Mucosa of descending colon (tissue), 3 donors: Measurements from ENCODE around the gene HOXD10. TPM values are rescaled to one million over a fixed set of nuclear protein-coding genes. Genes with fewer than 3 reads are reported as not detected.

Experiments
- ATAC-seq: fragments of 200-7000 bp; cut with Tn5 transposase; one replicate; pipeline ENCODE4 v1.9.1; 2020; ENCODE audit warnings: mild to moderate bottlenecking, moderate library complexity
- DNase-seq, 3 donors: peaks; one replicate each; pipeline ENCODE4 v3.0.0-alpha.2; 2020
- H3K36me3 ChIP-seq: fragments of 200-600 bp; one replicate; pipeline ENCODE4 v1.8.0; 2021; ENCODE audit warnings: low read depth, mild to moderate bottlenecking
- H3K4me1 ChIP-seq: fragments of 200-600 bp; one replicate; pipeline ENCODE4 v1.8.0; 2021; ENCODE audit warnings: low read depth, mild to moderate bottlenecking
- H3K4me3 ChIP-seq: fragments of 200-600 bp; one replicate; pipeline ENCODE4 v1.8.0; 2021; ENCODE audit warnings: mild to moderate bottlenecking
- H3K9me3 ChIP-seq: fragments of 200-600 bp; one replicate; pipeline ENCODE4 v1.8.0; 2021; ENCODE audit warnings: mild to moderate bottlenecking
- intact Hi-C, 2 donors: fragments of 100-400 bp; cut with DNase I in 1 of 2; cut with micrococcal nuclease in 1 of 2; formaldehyde crosslinking; loops; one replicate each; pipeline versions ENCODE4 v1.11.0 to v1.11.1; 2022; cut with DNase I, micrococcal nuclease
- total RNA-seq, 3 donors: library from RNA; stranded (reverse); fragmentation: NEBNext Ultra II Directional in 2 of 3; extraction: Animal tissue kit (Norgen Biotek cat#: 25700) in 2 of 3; gene quantifications; one replicate each; pipeline versions ENCODE4 v1.2.1 to v1.2.4, GENCODE V29; 2021 to 2023
- TF ChIP-seq, protein P1 (sequence below): fragments of 200-600 bp; IDR thresholded peaks from one replicate; pipeline ENCODE4 v1.8.0; 2022; ENCODE audit warnings: antibody characterized with exemption, mild to moderate bottlenecking
- donor health status: DM: no; HTN: no; CAD: no; lungs with moderate emphysema.
- donor health status: DM: no; HTN: no; CAD: no.
- donor health status: DM: no; HTN: yes; CAD: no.

The HOXD10 gene
- total RNA-seq, 3 donors from 2014 or later = 1.8 to 4.1 (median 3.0) TPM

DNA sequence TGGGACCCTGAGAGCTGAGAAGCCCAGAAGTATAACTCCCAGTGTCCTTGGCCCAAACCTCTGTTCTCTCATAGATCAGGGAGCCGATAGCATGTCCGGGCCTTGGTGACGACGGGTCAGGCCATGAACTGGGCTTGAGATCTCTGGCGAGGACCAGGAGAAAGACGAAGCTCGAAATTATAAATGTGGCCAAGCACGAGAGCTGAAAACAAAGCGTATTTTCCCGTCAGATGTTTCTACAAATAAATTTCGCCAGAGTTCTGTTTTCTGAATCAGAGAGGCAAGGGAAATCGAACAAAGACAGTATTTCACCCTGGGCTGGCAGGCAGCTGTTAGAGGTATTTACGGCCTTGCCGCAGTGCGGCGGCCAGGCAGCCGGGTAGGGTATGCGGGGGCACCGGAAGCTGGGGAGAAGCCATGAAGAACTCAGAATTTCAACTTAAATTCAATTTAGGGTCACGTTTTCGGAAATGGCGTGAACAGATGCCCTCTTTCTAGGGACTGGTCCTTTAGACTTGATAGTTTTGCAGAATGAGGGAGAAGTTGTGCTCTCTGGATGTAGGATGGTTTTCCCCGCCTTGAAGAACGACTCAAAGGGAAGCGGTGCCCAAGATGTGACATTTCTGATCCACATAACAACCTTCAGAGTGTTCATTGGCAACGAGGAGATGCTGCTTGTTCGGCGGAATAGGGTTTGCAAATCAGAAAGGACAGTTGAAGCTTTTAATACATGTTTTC lies 22.5 kb downstream of the HOXD10 start:
- H3K4me1 ChIP-seq = peaks cover 6% of the 10 kb centered on the region
- no peak overlapping the region for H3K4me3 ChIP-seq
- TF ChIP-seq, protein P1, sequence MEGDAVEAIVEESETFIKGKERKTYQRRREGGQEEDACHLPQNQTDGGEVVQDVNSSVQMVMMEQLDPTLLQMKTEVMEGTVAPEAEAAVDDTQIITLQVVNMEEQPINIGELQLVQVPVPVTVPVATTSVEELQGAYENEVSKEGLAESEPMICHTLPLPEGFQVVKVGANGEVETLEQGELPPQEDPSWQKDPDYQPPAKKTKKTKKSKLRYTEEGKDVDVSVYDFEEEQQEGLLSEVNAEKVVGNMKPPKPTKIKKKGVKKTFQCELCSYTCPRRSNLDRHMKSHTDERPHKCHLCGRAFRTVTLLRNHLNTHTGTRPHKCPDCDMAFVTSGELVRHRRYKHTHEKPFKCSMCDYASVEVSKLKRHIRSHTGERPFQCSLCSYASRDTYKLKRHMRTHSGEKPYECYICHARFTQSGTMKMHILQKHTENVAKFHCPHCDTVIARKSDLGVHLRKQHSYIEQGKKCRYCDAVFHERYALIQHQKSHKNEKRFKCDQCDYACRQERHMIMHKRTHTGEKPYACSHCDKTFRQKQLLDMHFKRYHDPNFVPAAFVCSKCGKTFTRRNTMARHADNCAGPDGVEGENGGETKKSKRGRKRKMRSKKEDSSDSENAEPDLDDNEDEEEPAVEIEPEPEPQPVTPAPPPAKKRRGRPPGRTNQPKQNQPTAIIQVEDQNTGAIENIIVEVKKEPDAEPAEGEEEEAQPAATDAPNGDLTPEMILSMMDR = no peak
- ATAC-seq = no peak
- intact Hi-C loops = no loop called here
- no peak for DNase-seq
- no peaks in the 10 kb centered on the region for H3K36me3 ChIP-seq
- H3K9me3 ChIP-seq = no peaks in the 10 kb centered on the region

DNA sequence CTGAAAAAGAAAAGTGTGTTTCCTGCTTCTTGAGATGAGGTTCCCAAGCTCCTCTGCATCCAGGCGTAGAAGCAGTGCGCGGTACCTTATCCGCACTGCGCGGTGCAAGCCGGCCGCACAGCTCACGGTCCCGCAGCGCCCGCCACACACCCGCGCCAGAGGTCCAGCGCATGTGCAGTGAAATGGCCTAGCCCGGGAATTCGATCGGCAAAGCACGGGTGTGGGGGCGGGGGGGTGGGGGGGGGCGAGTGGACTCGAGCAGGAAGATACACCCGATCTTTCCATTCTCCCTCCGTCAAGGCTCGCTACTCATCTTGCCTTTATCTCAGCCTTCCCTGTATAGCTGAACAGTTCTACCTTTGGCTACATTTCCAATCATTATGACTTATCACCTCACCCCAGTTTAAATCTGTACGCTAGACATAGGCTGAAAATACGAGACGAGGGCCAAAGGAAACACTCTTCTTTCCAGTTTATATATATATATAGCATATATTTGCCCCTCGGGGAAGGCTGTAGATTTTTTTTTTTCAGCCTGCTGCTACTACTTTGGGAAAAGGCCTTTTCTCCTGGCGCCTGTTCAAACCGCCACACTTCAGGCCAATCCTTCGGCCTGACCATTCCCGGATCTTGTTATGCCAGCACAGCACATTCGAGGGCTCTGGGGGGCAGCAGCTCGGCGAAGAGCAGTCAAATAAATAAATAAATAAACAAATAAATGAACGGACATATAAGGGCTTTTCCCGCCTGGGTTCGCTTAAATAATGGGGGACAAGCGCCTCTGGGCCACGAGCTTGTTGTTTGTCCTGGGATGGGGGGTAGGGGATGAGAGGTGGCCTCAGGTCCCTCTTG lies 23.3 kb downstream of the HOXD10 start:
- no peak overlapping the region for H3K4me3 ChIP-seq
- no peaks in the 10 kb centered on the region for H3K36me3 ChIP-seq
- H3K4me1 ChIP-seq = peaks cover 6% of the 10 kb centered on the region
- TF ChIP-seq, protein P1 = no peak
- peak in 1 of 3 donors; percentile 38 for DNase-seq
- no peak for ATAC-seq
- no peaks in the 10 kb centered on the region for H3K9me3 ChIP-seq
- intact Hi-C loops = loop anchor here (2.0 to 10.0 kb wide), 6 partner anchors 145 to 685 kb away; no protein-coding TSS in a partner anchor

DNA sequence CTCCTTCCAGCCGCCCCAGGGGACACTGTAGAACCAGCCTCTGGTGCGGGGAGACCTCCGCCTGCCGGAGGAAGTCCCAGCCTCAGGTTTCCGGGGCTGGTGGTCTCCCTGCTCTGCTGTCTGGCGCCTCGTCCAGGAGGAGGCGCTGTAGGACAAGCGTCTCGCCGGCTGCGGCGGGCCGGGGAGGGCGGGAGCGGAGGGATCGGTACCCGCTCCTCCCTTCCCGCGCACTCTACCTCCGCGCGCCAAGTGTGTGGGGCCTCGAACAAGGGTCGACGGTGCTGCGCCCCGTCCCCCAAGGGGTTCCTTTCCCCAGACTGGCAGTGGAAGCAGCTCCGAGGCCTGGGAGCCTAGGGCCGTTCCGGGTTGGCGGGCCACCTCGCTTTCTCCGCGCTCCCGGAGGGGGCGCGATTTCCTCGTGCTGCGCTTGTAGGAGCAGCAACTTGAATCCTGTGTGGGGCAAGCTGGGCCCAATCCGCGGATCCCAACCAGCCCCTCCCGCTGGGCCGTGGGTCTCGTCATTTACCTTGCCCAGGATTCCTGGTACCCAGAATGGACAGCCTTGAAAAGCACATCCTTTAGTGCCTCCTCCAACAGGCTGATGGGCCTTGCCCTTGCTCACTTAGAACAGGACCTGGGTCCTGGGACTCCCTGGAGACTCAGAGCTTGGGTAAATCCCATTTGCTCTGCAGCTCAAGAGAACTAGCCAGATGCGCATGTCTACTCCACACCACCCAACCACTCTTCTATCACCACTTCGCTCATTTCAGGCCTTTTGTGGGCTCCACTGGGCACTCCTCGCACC lies 24.1 kb downstream of the HOXD10 start:
- Histone ChIP-seq H3K9me3 (no peaks in the 10 kb centered on the region), H3K36me3 (no peaks in the 10 kb centered on the region), H3K4me1 (peaks cover 7% of the 10 kb centered on the region), H3K4me3 (peak overlapping the region; percentile 10)
- DNase-seq (peak in 2 of 3 donors; percentile 76 to 87), ATAC-seq (peak; percentile 83)
- intact Hi-C loops = loop anchor here (2.0 to 10.0 kb wide), 6 partner anchors 144 to 684 kb away; no protein-coding TSS in a partner anchor
- TF ChIP-seq, protein P1 = peak; percentile 83

DNA sequence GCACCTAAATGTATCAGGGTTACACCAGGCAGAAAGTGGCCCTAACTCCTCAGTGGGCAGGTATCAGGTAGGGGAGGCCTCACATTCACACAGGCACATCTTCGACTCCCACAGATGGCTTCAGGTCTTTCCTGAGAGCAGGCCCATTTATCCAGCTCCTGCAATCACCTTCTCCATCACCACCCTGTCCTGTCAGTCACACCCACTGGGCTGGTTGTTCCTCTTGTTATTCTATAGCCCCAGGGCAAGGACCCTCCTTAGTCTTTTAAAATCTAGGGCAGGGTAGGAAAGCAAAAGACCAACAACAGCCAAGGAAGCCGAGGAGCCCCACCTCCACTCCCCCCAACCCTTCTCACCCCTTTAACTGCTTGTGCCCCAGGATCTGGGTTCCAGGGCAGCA lies 25.7 kb downstream of the HOXD10 start:
- intact Hi-C loops = loop anchor here (5.0 to 10.0 kb wide), 5 partner anchors 143 to 683 kb away; no protein-coding TSS in a partner anchor
- no peak for DNase-seq
- no peak for ATAC-seq
- Histone ChIP-seq H3K9me3 (no peaks in the 10 kb centered on the region), H3K4me1 (peaks cover 16% of the 10 kb centered on the region), H3K4me3 (no peak overlapping the region), H3K36me3 (no peaks in the 10 kb centered on the region)
- TF ChIP-seq, protein P1 = no peak
